Sigmoid colon (tissue), 4 donors: ENCODE measurements around the gene RNU6-7.

Experiments
- CTCF ChIP-seq, 4 experiments: fragments of 450-650 bp in 3 of 4; fragments of 200-600 bp in 1 of 4; IDR thresholded peaks; one replicate each; pipeline ENCODE4 v1.5.1; 2016 to 2019; ENCODE audit warnings: antibody characterized with exemption in 4 of 4, mild to moderate bottlenecking in 3 of 4, moderate library complexity in 2 of 4
- POLR2A ChIP-seq, 2 donors: fragments of 450-650 bp; IDR thresholded peaks; one replicate each; pipeline ENCODE4 v1.6.1; 2016; ENCODE audit warnings: antibody characterized with exemption in 2 of 2, mild to moderate bottlenecking in 2 of 2, moderate library complexity in 2 of 2
- POLR2AphosphoS5 ChIP-seq, 4 donors: sonication (generic); formaldehyde crosslinking; IDR thresholded peaks; one replicate each; pipeline ENCODE4 v1.6.1; 2017; ENCODE audit warnings: antibody characterized with exemption in 4 of 4

GRCh38 chr14:32183151-32184058 is 18.4 kb upstream of the RNU6-7 start:
- TF ChIP-seq CTCF (IDR thresholded peaks at IDR 0.05), result no peak
- no peak for TF ChIP-seq POLR2A (IDR thresholded peaks at IDR 0.05)
- no peak for TF ChIP-seq POLR2AphosphoS5 (IDR thresholded peaks at IDR 0.05)
